CD4-positive, alpha-beta memory T cell (primary cell): Measurements from ENCODE around the gene CLEC2A. TPM values are rescaled to one million over a fixed set of nuclear protein-coding genes. Genes with fewer than 3 reads are reported as not detected.
"Not testable (repeated sequence)": the region's sequence is repeated elsewhere in the genome, so short reads cannot be mapped to it uniquely, and the experiment has no call there.

ENCODE experiments used
- CTCF ChIA-PET: fragments of 350-600 bp; sonication (Branson Sonifier 250); formaldehyde crosslinking; loops from one replicate; lab custom pipeline; 2021; ENCODE audit warnings: inconsistent platforms; ENCODE audit not compliant: partially characterized antibody; lab: Charles Lee
- POLR2A ChIA-PET: fragments of 350-600 bp; sonication (Branson Sonifier 250); formaldehyde crosslinking; loops from one replicate; lab custom pipeline; 2021; ENCODE audit not compliant: partially characterized antibody; lab: Charles Lee
- DNase-seq, 5 donors: peaks; one replicate each; pipeline versions ENCODE4 v3.0.0 to v3.0.0-alpha.2; 2020 to 2022; ENCODE audit warnings: mixed read lengths in 1 of 5
- H3K27ac ChIP-seq: one replicate; pipeline ENCODE4 v1.7.0; 2013; ENCODE audit warnings: low read depth, low read length
- H3K27me3 ChIP-seq: 2 replicates; pipeline ENCODE4 v1.7.0; 2013; ENCODE audit warnings: mild to moderate bottlenecking, low read length, moderate library complexity; ENCODE audit not compliant: insufficient read depth
- H3K36me3 ChIP-seq: 2 replicates; pipeline ENCODE4 v1.7.0; 2013; ENCODE audit warnings: mild to moderate bottlenecking, low read length, moderate library complexity; ENCODE audit not compliant: insufficient read depth
- H3K4me1 ChIP-seq: 2 replicates; pipeline ENCODE4 v1.7.0; 2013; ENCODE audit warnings: mild to moderate bottlenecking, low read length, moderate library complexity; ENCODE audit not compliant: insufficient read depth
- H3K4me3 ChIP-seq, 2 donors: one replicate each; pipeline ENCODE4 v1.7.0; 2013; ENCODE audit warnings: low read length in 2 of 2, mild to moderate bottlenecking in 1 of 2
- H3K9me3 ChIP-seq, 2 donors: one replicate each; pipeline ENCODE4 v1.7.0; 2013; ENCODE audit warnings: low read length in 2 of 2, control low read depth in 1 of 2; ENCODE audit not compliant: control insufficient read depth in 1 of 2
- H3K27ac Mint-ChIP-seq, 7 donors: one replicate each; pipeline ENCODE4 v1.8.0; 2020 to 2021; ENCODE audit warnings: mixed read lengths in 7 of 7, mild to moderate bottlenecking in 6 of 7, inconsistent platforms in 3 of 7, moderate library complexity in 3 of 7
- H3K27me3 Mint-ChIP-seq, 2 donors: one replicate each; pipeline ENCODE4 v1.8.0; 2020 to 2021; ENCODE audit warnings: mixed read lengths in 2 of 2
- H3K36me3 Mint-ChIP-seq, 2 donors: one replicate each; pipeline ENCODE4 v1.8.0; 2020 to 2021; ENCODE audit warnings: mixed read lengths in 2 of 2, inconsistent platforms in 1 of 2, mild to moderate bottlenecking in 1 of 2
- H3K4me1 Mint-ChIP-seq, 4 donors: one replicate each; pipeline ENCODE4 v1.8.0; 2020 to 2021; ENCODE audit warnings: mixed read lengths in 4 of 4, mild to moderate bottlenecking in 1 of 4
- H3K4me3 Mint-ChIP-seq, 8 donors: one replicate each; pipeline ENCODE4 v1.8.0; 2020 to 2021; ENCODE audit warnings: mixed read lengths in 8 of 8, mild to moderate bottlenecking in 7 of 8, moderate library complexity in 6 of 8, inconsistent platforms in 3 of 8
- H3K9me3 Mint-ChIP-seq, 8 donors: one replicate each; pipeline ENCODE4 v1.8.0; 2020 to 2021; ENCODE audit warnings: mixed read lengths in 8 of 8, mild to moderate bottlenecking in 5 of 8, inconsistent platforms in 3 of 8, moderate library complexity in 1 of 8
- intact Hi-C: fragments of 100-400 bp; cut with micrococcal nuclease; formaldehyde crosslinking; loops from one replicate; pipeline ENCODE4 v1.15.1; 2023
- polyA plus RNA-seq, 2 donors: library from polyadenylated mRNA; unstranded; fragments of 300-500 nt; fragmentation: Illumina TruSeq; gene quantifications; one replicate each; pipeline ENCODE4 v1.2.3, GENCODE V29; 2021
- total RNA-seq, 2 experiments: library from RNA; stranded (reverse); gene quantifications; one replicate each; pipeline ENCODE4 v1.2.3, GENCODE V29; 2021

Gene CLEC2A
- total and polyA plus RNA-seq, 4 experiments from 2014 or later, result not detected

GRCh38 chr12:9971181-9971580, 39.0 kb upstream of the CLEC2A start, which contains the start of gene CLEC12A:
Gene CLEC12A, plus strand, starts transcription at chr12:9971409. Its CDS starts 188 bp downstream, at chr12:9971597.
- DNase-seq, result no peak
- Histone ChIP-seq H3K36me3 (no peaks in the 10 kb centered on the region), H3K4me3 (no peak within 1 kb of the TSS), H3K9me3 (no peaks in the 10 kb centered on the region), H3K4me1 (no peaks in the 10 kb centered on the region), H3K27me3 (no peaks in the 10 kb centered on the region), H3K27ac (no peak within 1 kb of the TSS)
- ChIA-PET POLR2A (no interaction called here), CTCF (no interaction called here)
- Mint-ChIP-seq H3K4me1 (no peaks in the 10 kb centered on the region), H3K27me3 (peaks cover 3 to 14% of the 10 kb centered on the region in 2 donors), H3K4me3 (no peak within 1 kb of the TSS), H3K27ac (no peak within 1 kb of the TSS), H3K36me3 (no peaks in the 10 kb centered on the region), H3K9me3 (peaks cover 0 to 13% (median 6%) of the 10 kb centered on the region in 8 donors)
- intact Hi-C loops, result no loop called here

- Mint-ChIP-seq H3K9me3 (peaks cover 0 to 5% (median 0%) of the 10 kb centered on the region in 8 donors), H3K4me3 (no peak overlapping the region), H3K27me3 (peaks cover 3 to 6% of the 10 kb centered on the region in 2 donors), H3K36me3 (no peaks in the 10 kb centered on the region), H3K4me1 (no peaks in the 10 kb centered on the region), H3K27ac (no peak overlapping the region)
- Histone ChIP-seq H3K9me3 (no peaks in the 10 kb centered on the region), H3K4me1 (no peaks in the 10 kb centered on the region), H3K27ac (no peak overlapping the region), H3K27me3 (no peaks in the 10 kb centered on the region), H3K36me3 (no peaks in the 10 kb centered on the region), H3K4me3 (no peak overlapping the region)
- POLR2A ChIA-PET, result no interaction called here
- intact Hi-C loops, result no loop called here
- DNase-seq, result no peak
- CTCF ChIA-PET, result no interaction called here
These were observed 37.5 kb upstream of the CLEC2A start for GRCh38 chr12:9969673-9970072.

DNA sequence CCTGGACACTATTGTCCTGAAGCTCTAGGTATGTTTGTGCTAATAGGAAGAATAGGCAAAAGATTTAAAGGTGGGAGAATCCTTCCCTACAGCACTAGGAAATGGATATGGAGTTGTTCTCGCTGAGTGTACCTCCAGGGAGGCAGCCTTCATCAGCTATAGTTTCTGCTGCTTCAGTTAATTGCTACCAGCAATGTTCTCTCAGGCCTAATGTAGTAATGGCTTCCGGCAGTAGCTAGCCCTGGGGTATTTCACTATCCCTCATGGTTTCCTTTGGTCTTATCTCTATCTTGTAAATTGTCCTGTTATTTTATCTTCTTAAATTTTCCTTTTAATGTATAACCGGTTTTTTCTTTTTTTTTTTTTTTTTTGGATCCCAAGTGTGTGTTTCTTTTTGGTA, 29.7 kb upstream of the CLEC2A start:
- H3K4me3 ChIP-seq, result no peak overlapping the region
- H3K36me3 ChIP-seq, result no peaks in the 10 kb centered on the region
- Mint-ChIP-seq H3K4me1 (peaks cover 13 to 26% (median 21%) of the 10 kb centered on the region in 4 donors), H3K27ac (no peak overlapping the region), H3K27me3 (no peaks in the 10 kb centered on the region), H3K36me3 (no peaks in the 10 kb centered on the region), H3K4me3 (no peak overlapping the region), H3K9me3 (peaks cover 0 to 5% (median 0%) of the 10 kb centered on the region in 8 donors)
- peaks cover 15% of the 10 kb centered on the region for H3K4me1 ChIP-seq
- H3K9me3 ChIP-seq, result no peaks in the 10 kb centered on the region
- intact Hi-C loops, result no loop called here
- POLR2A ChIA-PET, result no interaction called here
- H3K27ac ChIP-seq, result no peak overlapping the region
- DNase-seq, result no peak
- CTCF ChIA-PET, result no interaction called here
- no peaks in the 10 kb centered on the region for H3K27me3 ChIP-seq

DNA sequence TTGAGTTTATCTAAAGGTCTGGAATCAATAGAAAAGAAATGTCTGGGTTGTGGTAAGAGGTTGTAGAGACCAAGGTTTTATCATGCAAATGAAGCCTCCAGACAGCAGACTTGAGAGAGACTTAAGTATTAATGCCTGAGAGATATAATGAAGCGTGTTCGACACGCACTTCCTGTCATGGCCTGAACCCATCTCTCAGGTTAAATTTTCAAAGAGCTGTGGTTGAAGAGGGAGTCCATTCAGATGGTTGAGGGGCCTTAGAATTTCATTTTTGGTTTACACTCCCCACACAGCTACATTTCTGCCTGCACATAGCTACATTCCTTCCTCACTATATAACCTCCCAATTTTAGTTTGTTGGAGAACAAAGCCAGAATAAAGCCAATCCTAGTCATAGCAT, 28.9 kb upstream of the CLEC2A start:
- H3K27me3 Mint-ChIP-seq, result no peaks in the 10 kb centered on the region

GRCh38 chr12:9960590-9960989, 28.4 kb upstream of the CLEC2A start:
- ChIA-PET CTCF (no interaction called here), POLR2A (no interaction called here)
- intact Hi-C loops, result no loop called here
- H3K4me1 Mint-ChIP-seq, result peaks cover 15 to 34% (median 27%) of the 10 kb centered on the region in 4 donors
- no peaks in the 10 kb centered on the region for H3K36me3 Mint-ChIP-seq
- Histone ChIP-seq H3K27me3 (no peaks in the 10 kb centered on the region), H3K4me1 (peaks cover 15% of the 10 kb centered on the region), H3K27ac (no peak overlapping the region), H3K4me3 (no peak overlapping the region), H3K9me3 (no peaks in the 10 kb centered on the region), H3K36me3 (no peaks in the 10 kb centered on the region)
- no peak overlapping the region for H3K4me3 Mint-ChIP-seq
- H3K9me3 Mint-ChIP-seq, result no peaks in the 10 kb centered on the region
- no peaks in the 10 kb centered on the region for H3K27me3 Mint-ChIP-seq
- H3K27ac Mint-ChIP-seq, result no peak overlapping the region
- DNase-seq, result no peak

More for the DNA sequence above, 28.9 kb upstream of the CLEC2A start:
- ChIA-PET CTCF (no interaction called here), POLR2A (no interaction called here)
- intact Hi-C loops, result no loop called here
- Histone ChIP-seq H3K4me3 (no peak overlapping the region), H3K9me3 (no peaks in the 10 kb centered on the region), H3K36me3 (no peaks in the 10 kb centered on the region), H3K27ac (no peak overlapping the region), H3K27me3 (no peaks in the 10 kb centered on the region), H3K4me1 (peaks cover 15% of the 10 kb centered on the region)
- H3K4me3 Mint-ChIP-seq, result no peak overlapping the region
- H3K27ac Mint-ChIP-seq, result no peak overlapping the region
- H3K4me1 Mint-ChIP-seq, result peaks cover 15 to 30% (median 25%) of the 10 kb centered on the region in 4 donors
- no peak for DNase-seq
- no peaks in the 10 kb centered on the region for H3K9me3 Mint-ChIP-seq
- no peaks in the 10 kb centered on the region for H3K36me3 Mint-ChIP-seq

DNA sequence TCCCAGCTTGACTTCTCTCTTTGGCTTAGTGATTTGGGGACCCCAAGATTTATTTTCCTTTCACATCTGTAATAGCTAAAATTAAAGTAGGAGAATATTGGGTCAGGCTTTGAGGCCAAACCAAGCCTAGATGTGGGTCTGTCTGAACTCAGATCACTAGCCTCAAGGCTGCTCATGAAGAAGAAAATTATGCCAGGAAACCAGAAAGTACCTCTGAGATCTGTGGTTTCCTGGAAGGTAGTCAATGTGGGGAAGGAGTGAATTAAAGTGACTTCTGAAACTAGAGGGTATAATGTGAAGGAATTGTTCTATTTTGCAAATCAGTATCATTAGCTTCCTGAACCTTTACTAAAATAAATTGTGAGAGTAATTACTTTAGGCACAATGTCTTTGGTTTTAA, 25.7 kb upstream of the CLEC2A start:
- Histone ChIP-seq H3K4me1 (peaks cover 15% of the 10 kb centered on the region), H3K4me3 (no peak overlapping the region), H3K27ac (no peak overlapping the region), H3K36me3 (no peaks in the 10 kb centered on the region), H3K9me3 (no peaks in the 10 kb centered on the region), H3K27me3 (no peaks in the 10 kb centered on the region)
- H3K9me3 Mint-ChIP-seq, result no peaks in the 10 kb centered on the region
- H3K36me3 Mint-ChIP-seq, result no peaks in the 10 kb centered on the region
- peak in 4 of 5 donors; percentile 10 to 34 (median 24) for DNase-seq
- intact Hi-C loops, result no loop called here
- peak overlapping the region in 4 of 8 donors; percentile 28 to 72 (median 60) for H3K4me3 Mint-ChIP-seq
- POLR2A ChIA-PET, result no interaction called here
- H3K4me1 Mint-ChIP-seq, result peaks cover 16 to 36% (median 27%) of the 10 kb centered on the region in 4 donors
- no peaks in the 10 kb centered on the region for H3K27me3 Mint-ChIP-seq
- CTCF ChIA-PET, result interaction anchor here (0.6 kb wide), 1 partner anchor 1241 kb away, joined by 3 read pairs; no protein-coding TSS in a partner anchor
- H3K27ac Mint-ChIP-seq, result no peak overlapping the region

- H3K9me3 ChIP-seq, DNase-seq, intact Hi-C loops, H3K27me3 Mint-ChIP-seq, CTCF ChIA-PET, H3K9me3 Mint-ChIP-seq, H3K27ac ChIP-seq, H3K27ac Mint-ChIP-seq, H3K4me3 ChIP-seq, POLR2A ChIA-PET, H3K4me3 Mint-ChIP-seq, H3K36me3 Mint-ChIP-seq, H3K36me3 ChIP-seq, H3K27me3 ChIP-seq: not testable (repeated sequence)
- peaks cover 35 to 48% (median 43%) of the 10 kb centered on the region in 4 donors for H3K4me1 Mint-ChIP-seq
- H3K4me1 ChIP-seq, result peaks cover 41% of the 10 kb centered on the region
These were observed 21.0 kb upstream of the CLEC2A start for GRCh38 chr12:9952954-9953729.
